ENCODE measurements around the gene ABCA13.

- TF ChIP-seq, protein P1, sequence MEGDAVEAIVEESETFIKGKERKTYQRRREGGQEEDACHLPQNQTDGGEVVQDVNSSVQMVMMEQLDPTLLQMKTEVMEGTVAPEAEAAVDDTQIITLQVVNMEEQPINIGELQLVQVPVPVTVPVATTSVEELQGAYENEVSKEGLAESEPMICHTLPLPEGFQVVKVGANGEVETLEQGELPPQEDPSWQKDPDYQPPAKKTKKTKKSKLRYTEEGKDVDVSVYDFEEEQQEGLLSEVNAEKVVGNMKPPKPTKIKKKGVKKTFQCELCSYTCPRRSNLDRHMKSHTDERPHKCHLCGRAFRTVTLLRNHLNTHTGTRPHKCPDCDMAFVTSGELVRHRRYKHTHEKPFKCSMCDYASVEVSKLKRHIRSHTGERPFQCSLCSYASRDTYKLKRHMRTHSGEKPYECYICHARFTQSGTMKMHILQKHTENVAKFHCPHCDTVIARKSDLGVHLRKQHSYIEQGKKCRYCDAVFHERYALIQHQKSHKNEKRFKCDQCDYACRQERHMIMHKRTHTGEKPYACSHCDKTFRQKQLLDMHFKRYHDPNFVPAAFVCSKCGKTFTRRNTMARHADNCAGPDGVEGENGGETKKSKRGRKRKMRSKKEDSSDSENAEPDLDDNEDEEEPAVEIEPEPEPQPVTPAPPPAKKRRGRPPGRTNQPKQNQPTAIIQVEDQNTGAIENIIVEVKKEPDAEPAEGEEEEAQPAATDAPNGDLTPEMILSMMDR (IDR thresholded peaks at IDR 0.05; ENCODE audit: low read depth, low read length): no peak
- no peak for TF ChIP-seq EZH2phosphoT487 (IDR thresholded peaks at IDR 0.05; ENCODE audit: low read depth)
Observed at GRCh38 chr7:48635796-48636195, 464.5 kb downstream of the ABCA13 start.

All from OCI-LY3 (cell line).